HepG2 (cell line): ENCODE data around the gene PDZD8. TPM values are rescaled to one million over a fixed set of nuclear protein-coding genes. Genes with fewer than 3 reads are reported as not detected.

Source experiments
- ELF3 ChIP-seq: IDR thresholded peaks from 2 replicates; pipeline ENCODE4 v1.6.1; 2016; ENCODE audit warnings: missing genetic modification reagents, missing compliant biosample characterization
- HNF4A ChIP-seq: sonication (generic); formaldehyde crosslinking; IDR thresholded peaks from 2 replicates; pipeline ENCODE4 v1.4.0; 2020; ENCODE audit warnings: missing genetic modification reagents
- NONO ChIP-seq, 2 experiments: fragments of 450-650 bp in 1 of 2; sonication (generic) in 1 of 2; formaldehyde crosslinking in 1 of 2; IDR thresholded peaks in 1 of 2; conservative IDR thresholded peaks in 1 of 2; 2 replicates each; pipeline versions ENCODE4 v1.6.1 to v1.8.0; 2017 to 2022; ENCODE audit warnings: mild to moderate bottlenecking in 1 of 2, missing genetic modification reagents in 1 of 2, moderate library complexity in 1 of 2
- RBAK ChIP-seq: sonication (generic); formaldehyde crosslinking; IDR thresholded peaks from 2 replicates; pipeline ENCODE4 v1.5.1; 2020; ENCODE audit warnings: mild to moderate bottlenecking, missing genetic modification reagents
- RFXANK ChIP-seq: IDR thresholded peaks from 2 replicates; pipeline ENCODE4 v1.6.1; 2016
- RFXAP ChIP-seq: sonication (generic); formaldehyde crosslinking; IDR thresholded peaks from 2 replicates; pipeline ENCODE4 v1.4.0; 2020; ENCODE audit warnings: missing genetic modification reagents, borderline replicate concordance
- SATB2 ChIP-seq: sonication (generic); formaldehyde crosslinking; IDR thresholded peaks from 2 replicates; pipeline ENCODE4 v1.5.0; 2020; ENCODE audit warnings: missing genetic modification reagents
- SMAD3 ChIP-seq: sonication (generic); formaldehyde crosslinking; IDR thresholded peaks from 2 replicates; pipeline ENCODE4 v1.4.0; 2020; ENCODE audit warnings: missing genetic modification reagents
- SMARCC2 ChIP-seq: fragments of 450-650 bp; IDR thresholded peaks from 2 replicates; pipeline ENCODE4 v1.6.1; 2017; ENCODE audit warnings: antibody characterized with exemption, mild to moderate bottlenecking
- SSRP1 ChIP-seq: IDR thresholded peaks from 2 replicates; pipeline ENCODE4 v1.6.1; 2016; ENCODE audit warnings: control low read depth
- U2AF2 ChIP-seq: fragments of 200-400 bp; formaldehyde crosslinking; IDR thresholded peaks from 2 replicates; pipeline ENCODE4 v1.6.1; 2017; ENCODE audit warnings: low read depth, mild to moderate bottlenecking, low read length
- ZFX ChIP-seq: sonication (generic); formaldehyde crosslinking; IDR thresholded peaks from 2 replicates; pipeline ENCODE4 v1.4.0; 2020; ENCODE audit warnings: mild to moderate bottlenecking, low read depth, missing genetic modification reagents, moderate library complexity
- ZNF10 ChIP-seq: sonication (generic); formaldehyde crosslinking; IDR thresholded peaks from 2 replicates; pipeline ENCODE4 v1.4.0; 2020; ENCODE audit warnings: mild to moderate bottlenecking, low read depth, missing genetic modification reagents, borderline replicate concordance
- ZNF264 ChIP-seq: sonication (generic); formaldehyde crosslinking; IDR thresholded peaks from 2 replicates; pipeline ENCODE4 v1.4.0; 2020; ENCODE audit warnings: missing genetic modification reagents
- ZNF782 ChIP-seq: sonication (generic); formaldehyde crosslinking; IDR thresholded peaks from 2 replicates; pipeline ENCODE4 v1.4.0; 2020; ENCODE audit warnings: missing genetic modification reagents, mild to moderate bottlenecking, borderline replicate concordance
- polyA plus RNA-seq, 8 experiments: library from polyadenylated mRNA; depleted of rRNA in 3 of 8; stranded (reverse) in 7 of 8; unstranded in 1 of 8; fragments of >200 nt; fragmentation: Illumina TruSeq in 4 of 8; extraction: Trizol in 4 of 8; gene quantifications; 2 replicates each; pipeline versions ENCODE4 v1.2.1 to v1.2.3, GENCODE V29; 2011 to 2016; ENCODE audit warnings: low read depth in 4 of 8, missing spikeins in 1 of 8, mixed read lengths in 1 of 8; ENCODE audit not compliant: insufficient read depth in 1 of 8
- total RNA-seq, 5 experiments: library from RNA; depleted of rRNA; stranded (reverse); fragments of >200 nt; fragmentation: Illumina TruSeq; extraction: Trizol; gene quantifications; 2 replicates each; pipeline ENCODE4 v1.2.3, GENCODE V29; 2016; ENCODE audit warnings: low read depth in 1 of 5
- TF ChIP-seq, protein P1 (sequence below): sonication (generic); formaldehyde crosslinking; IDR thresholded peaks from 2 replicates; pipeline ENCODE4 v1.5.1; 2020; ENCODE audit warnings: missing genetic modification reagents, mild to moderate bottlenecking, borderline replicate concordance
- TF ChIP-seq, protein P2 (sequence below): sonication (generic); formaldehyde crosslinking; conservative IDR thresholded peaks from 2 replicates; pipeline ENCODE4 v1.4.0; 2020; ENCODE audit warnings: mild to moderate bottlenecking, missing genetic modification reagents, moderate library complexity
- TF ChIP-seq, protein P3 (sequence below): sonication (generic); formaldehyde crosslinking; IDR thresholded peaks from 2 replicates; pipeline ENCODE4 v1.9.0; 2022; ENCODE audit warnings: low read depth, missing genetic modification reagents
- TF ChIP-seq, protein P4 (sequence below): IDR thresholded peaks from 2 replicates; pipeline ENCODE4 v1.6.1; 2012; ENCODE audit warnings: inconsistent platforms
- TF ChIP-seq, protein P5 (sequence below): sonication (generic); formaldehyde crosslinking; IDR thresholded peaks from 2 replicates; pipeline ENCODE4 v1.4.0; 2020; ENCODE audit warnings: missing genetic modification reagents, mild to moderate bottlenecking, borderline replicate concordance

Gene PDZD8
- total and polyA plus RNA-seq, 2 of the 13 experiments (the other 11 are each of a cell fraction or from before 2014, with no cell fraction given), result 11.2 to 32.0 TPM

DNA sequence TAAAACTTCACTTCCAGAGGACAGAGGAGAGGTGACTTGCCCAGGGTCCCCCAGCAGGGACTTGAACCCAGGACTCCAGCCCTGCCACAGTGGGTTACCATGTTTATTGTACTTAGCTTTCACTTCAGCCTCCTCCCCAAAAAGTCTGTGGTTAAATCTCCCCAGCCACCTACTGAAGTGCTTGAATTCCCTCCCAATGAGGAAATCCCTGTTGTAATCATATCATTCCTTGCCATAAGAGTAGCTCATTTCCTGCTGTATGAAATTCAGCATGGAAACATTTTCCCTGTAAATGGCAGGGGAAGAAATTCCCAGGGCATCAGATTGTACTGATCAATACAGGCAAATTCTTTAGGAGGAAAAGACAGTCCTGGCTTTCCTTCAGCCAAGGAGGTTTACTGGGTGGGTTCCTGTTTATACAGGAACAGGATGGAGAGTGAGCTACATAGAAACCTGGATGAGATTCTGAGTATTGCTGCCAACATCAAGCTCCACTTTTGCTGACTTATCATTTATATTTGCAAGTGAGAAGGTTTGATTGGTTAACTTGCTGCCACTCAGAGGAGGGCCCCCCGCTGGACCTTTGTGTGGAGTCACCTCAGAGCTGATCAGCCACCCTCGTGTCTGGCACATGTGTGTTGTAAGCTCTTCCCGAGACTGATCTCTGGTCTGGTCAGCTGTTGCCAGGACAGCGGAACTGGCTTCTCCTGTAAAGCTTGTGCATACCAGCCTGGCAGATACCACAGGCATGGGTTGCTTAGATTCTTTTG lies 16.4 kb upstream of the PDZD8 start (continued):
- TF ChIP-seq RFXANK (peak; percentile 92; the same call in 1 of the 2 replicates), ZNF264 (no peak), SMARCC2 (no peak), SATB2 (CRISPR knock-in tag) (no peak), HNF4A (CRISPR knock-in tag) (peak; percentile 75), ZNF782 (no peak), SMAD3 (CRISPR knock-in tag) (peak; percentile 62; the same call in 1 of the 2 replicates), NONO (IDR thresholded peaks at IDR 0.05) (no peak), NONO (CRISPR knock-in tag; conservative IDR thresholded peaks at IDR 0.05) (no peak), RFXAP (CRISPR knock-in tag) (peak; percentile 94), ZNF10 (no peak), RBAK (CRISPR knock-in tag) (no peak), U2AF2 (no peak), ZFX (CRISPR knock-in tag) (no peak), ELF3 (CRISPR knock-in tag) (peak; percentile 64), SSRP1 (CRISPR knock-in tag) (no peak)
- TF ChIP-seq, protein P1, sequence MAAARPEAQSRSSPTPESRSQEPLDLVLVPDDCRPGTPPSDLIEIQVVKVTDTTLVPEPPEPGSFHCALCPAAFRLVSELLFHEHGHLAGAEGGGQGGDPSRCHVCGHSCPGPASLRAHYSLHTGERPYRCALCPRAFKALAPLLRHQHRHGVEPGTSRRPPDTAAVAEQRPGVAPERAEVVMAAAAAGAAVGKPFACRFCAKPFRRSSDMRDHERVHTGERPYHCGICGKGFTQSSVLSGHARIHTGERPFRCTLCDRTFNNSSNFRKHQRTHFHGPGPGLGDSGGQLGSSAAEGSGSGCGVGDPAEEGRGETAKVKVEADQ (CRISPR knock-in tag), result peak; percentile 62; the same call in 1 of the 2 replicates
- TF ChIP-seq, protein P2, sequence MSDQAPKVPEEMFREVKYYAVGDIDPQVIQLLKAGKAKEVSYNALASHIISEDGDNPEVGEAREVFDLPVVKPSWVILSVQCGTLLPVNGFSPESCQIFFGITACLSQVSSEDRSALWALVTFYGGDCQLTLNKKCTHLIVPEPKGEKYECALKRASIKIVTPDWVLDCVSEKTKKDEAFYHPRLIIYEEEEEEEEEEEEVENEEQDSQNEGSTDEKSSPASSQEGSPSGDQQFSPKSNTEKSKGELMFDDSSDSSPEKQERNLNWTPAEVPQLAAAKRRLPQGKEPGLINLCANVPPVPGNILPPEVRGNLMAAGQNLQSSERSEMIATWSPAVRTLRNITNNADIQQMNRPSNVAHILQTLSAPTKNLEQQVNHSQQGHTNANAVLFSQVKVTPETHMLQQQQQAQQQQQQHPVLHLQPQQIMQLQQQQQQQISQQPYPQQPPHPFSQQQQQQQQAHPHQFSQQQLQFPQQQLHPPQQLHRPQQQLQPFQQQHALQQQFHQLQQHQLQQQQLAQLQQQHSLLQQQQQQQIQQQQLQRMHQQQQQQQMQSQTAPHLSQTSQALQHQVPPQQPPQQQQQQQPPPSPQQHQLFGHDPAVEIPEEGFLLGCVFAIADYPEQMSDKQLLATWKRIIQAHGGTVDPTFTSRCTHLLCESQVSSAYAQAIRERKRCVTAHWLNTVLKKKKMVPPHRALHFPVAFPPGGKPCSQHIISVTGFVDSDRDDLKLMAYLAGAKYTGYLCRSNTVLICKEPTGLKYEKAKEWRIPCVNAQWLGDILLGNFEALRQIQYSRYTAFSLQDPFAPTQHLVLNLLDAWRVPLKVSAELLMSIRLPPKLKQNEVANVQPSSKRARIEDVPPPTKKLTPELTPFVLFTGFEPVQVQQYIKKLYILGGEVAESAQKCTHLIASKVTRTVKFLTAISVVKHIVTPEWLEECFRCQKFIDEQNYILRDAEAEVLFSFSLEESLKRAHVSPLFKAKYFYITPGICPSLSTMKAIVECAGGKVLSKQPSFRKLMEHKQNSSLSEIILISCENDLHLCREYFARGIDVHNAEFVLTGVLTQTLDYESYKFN (CRISPR knock-in tag), result 0 out of 2 replicates have a peak, but pooled peaks have one; percentile 35
- TF ChIP-seq, protein P3, sequence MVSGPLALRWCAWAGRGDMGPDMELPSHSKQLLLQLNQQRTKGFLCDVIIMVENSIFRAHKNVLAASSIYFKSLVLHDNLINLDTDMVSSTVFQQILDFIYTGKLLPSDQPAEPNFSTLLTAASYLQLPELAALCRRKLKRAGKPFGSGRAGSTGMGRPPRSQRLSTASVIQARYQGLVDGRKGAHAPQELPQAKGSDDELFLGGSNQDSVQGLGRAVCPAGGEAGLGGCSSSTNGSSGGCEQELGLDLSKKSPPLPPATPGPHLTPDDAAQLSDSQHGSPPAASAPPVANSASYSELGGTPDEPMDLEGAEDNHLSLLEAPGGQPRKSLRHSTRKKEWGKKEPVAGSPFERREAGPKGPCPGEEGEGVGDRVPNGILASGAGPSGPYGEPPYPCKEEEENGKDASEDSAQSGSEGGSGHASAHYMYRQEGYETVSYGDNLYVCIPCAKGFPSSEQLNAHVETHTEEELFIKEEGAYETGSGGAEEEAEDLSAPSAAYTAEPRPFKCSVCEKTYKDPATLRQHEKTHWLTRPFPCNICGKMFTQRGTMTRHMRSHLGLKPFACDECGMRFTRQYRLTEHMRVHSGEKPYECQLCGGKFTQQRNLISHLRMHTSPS, result peak; percentile 62; the same call in 1 of the 2 replicates
- TF ChIP-seq, protein P4, sequence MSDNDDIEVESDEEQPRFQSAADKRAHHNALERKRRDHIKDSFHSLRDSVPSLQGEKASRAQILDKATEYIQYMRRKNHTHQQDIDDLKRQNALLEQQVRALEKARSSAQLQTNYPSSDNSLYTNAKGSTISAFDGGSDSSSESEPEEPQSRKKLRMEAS, result peak; percentile 96
- TF ChIP-seq, protein P5, sequence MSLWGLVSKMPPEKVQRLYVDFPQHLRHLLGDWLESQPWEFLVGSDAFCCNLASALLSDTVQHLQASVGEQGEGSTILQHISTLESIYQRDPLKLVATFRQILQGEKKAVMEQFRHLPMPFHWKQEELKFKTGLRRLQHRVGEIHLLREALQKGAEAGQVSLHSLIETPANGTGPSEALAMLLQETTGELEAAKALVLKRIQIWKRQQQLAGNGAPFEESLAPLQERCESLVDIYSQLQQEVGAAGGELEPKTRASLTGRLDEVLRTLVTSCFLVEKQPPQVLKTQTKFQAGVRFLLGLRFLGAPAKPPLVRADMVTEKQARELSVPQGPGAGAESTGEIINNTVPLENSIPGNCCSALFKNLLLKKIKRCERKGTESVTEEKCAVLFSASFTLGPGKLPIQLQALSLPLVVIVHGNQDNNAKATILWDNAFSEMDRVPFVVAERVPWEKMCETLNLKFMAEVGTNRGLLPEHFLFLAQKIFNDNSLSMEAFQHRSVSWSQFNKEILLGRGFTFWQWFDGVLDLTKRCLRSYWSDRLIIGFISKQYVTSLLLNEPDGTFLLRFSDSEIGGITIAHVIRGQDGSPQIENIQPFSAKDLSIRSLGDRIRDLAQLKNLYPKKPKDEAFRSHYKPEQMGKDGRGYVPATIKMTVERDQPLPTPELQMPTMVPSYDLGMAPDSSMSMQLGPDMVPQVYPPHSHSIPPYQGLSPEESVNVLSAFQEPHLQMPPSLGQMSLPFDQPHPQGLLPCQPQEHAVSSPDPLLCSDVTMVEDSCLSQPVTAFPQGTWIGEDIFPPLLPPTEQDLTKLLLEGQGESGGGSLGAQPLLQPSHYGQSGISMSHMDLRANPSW, result 0 out of 2 replicates have a peak, but pooled peaks have one; percentile 31
